Activated CD4-positive, alpha-beta T cell treated with anti-CD3 and anti-CD28 coated beads, Interleukin-2, amount 50 U/mL, for 48 hours (primary cell): ENCODE measurements around the gene SEMG1.

Experiments used
- DNase-seq, 2 experiments: peaks; one replicate each; pipeline ENCODE4 v3.0.0-alpha.2; 2020

SEMG1 gene

DNA sequence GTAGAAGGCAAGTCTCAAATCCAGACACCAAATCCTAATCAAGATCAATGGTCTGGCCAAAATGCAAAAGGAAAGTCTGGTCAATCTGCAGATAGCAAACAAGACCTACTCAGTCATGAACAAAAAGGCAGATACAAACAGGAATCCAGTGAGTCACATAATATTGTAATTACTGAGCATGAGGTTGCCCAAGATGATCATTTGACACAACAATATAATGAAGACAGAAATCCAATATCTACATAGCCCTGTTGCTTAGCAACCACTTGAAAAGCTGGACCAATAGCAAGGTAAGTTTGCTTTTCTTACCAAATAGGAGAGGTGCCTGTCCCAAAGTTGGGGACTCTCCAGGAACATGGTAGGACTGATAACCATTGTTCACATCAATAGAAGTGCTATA lies 16.3 kb downstream of the SEMG1 start:
- DNase-seq = no peak

GRCh38 chr20:45226287-45226686 lies 19.5 kb downstream of the SEMG1 start:
- DNase-seq = no peak

- peak; percentile 74 to 77 for DNase-seq
These were observed 22.6 kb downstream of the SEMG1 start for GRCh38 chr20:45229264-45230056.

DNA sequence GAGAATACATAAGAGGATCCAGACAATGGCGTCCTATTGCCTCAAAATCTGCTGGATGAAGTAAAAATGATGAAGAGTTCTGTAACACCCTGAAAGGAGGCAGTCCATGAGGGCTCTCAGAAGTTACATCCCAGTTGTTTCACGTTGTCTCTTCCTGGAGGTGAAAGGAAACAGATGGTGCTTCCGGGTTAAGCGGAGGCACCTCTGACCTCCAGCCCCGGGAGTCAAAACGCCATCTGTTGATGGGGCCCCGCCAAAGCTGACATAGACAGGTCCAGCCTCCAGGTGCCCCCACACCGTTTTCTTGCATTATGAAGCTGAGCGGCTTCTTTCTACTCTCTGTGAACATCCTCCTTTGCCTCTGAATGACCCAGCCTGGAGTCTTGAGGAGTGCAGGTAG lies 23.8 kb downstream of the SEMG1 start:
- DNase-seq = no peak

DNA sequence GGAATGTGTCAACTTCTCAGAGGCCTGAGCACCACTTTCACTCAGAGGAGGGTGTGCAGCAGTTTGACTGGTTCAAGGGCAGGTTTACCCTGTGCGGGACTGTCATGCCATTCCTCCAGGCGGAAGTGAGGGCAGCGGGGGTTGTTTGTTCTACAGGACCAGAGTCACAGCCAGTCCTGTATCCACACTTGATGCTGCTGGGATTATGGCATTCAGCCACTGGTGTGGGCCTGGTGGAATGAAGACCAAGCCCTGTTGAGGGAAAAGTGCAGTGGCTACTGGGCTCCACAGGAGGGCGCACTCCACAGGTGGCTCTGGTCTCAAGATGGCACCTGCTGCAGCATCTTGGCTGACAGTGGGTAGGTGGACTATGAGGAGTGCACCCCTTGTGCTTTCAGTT lies 29.2 kb downstream of the SEMG1 start:
- peak in 1 of 2 experiments; percentile 11 for DNase-seq

- DNase-seq = no peak
These were observed 31.3 kb downstream of the SEMG1 start for GRCh38 chr20:45238139-45238538.

DNA sequence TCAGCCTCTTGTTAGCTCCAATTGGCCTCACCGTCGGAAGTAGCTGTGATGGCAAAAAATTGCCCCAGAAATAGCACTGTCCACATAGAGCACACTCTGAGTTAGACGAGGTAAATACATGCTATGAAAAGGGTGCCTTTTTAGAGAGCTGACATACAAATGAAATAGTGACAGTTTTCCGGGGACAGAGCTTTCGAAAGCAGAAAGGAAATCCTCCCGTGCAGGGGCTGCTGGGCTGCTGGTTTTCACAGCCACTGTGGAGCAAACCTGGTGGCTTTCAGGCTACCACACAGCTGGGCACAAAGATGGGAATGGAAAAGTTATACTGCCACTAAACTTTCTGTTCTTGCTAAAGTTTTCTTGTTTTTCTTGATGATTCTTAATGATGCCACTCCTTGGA lies 39.3 kb downstream of the SEMG1 start:
- no peak for DNase-seq

DNA sequence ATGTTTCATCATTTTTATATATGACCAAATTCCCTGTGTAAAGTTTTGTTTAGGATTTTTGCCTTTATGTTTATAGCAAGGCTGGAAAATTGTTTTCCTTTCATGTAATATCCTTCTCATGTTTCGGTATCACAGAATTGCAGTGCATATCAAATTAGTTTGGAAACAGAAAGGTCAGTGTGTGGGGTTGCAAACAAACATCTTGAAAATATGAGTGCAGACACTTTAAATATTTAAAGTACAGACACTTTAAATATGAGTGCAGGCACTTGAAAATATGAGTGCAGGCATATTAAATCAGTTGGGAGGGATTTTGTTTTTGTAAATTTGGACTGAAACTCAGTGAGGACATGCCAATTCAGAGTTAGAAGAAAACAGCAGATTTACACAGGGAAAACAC lies 41.0 kb downstream of the SEMG1 start:
- DNase-seq = no peak

- no peak for DNase-seq
These were observed 41.8 kb downstream of the SEMG1 start for GRCh38 chr20:45248609-45249008.

- no peak for DNase-seq
These were observed 45.2 kb downstream of the SEMG1 start for GRCh38 chr20:45251884-45252560.

- no peak for DNase-seq
These were observed 46.4 kb downstream of the SEMG1 start for GRCh38 chr20:45253261-45253660.

GRCh38 chr20:45254383-45255262 lies 47.8 kb downstream of the SEMG1 start, which contains the start of gene SLPI:
Gene SLPI (minus strand): TSS chr20:45254564. CDS start chr20:45254543, 21 bp downstream.
- no peak for DNase-seq

- DNase-seq = no peak
These were observed 50.3 kb downstream of the SEMG1 start for GRCh38 chr20:45257161-45257560.

GRCh38 chr20:45257711-45258110 lies 50.9 kb downstream of the SEMG1 start:
- DNase-seq = no peak

DNA sequence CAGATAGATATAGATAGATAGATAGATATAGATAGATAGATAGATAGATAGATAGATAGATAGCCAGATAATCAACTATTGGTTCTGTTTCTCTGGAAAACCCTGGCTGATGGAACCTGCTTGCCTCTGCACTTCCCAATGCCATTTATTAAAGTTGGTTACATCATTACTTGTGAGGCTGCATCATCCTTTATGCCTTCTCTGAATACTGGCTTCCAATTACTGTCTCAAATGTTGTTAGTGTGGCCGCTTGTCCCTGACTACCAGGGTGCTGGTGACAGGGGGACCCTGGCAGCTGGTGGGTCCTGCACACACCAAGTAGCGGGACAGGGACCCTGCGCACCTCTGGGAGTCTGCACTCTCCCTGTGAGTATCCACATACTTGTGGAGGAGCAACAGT lies 51.4 kb downstream of the SEMG1 start:
- DNase-seq = no peak

- DNase-seq = no peak
These were observed 51.8 kb downstream of the SEMG1 start for GRCh38 chr20:45258664-45259063.
